HepG2 (cell line): Measurements from ENCODE around the gene PRKCG. TPM values are rescaled to one million over a fixed set of nuclear protein-coding genes. Genes with fewer than 3 reads are reported as not detected.

ENCODE experiments used
- ATAC-seq: fragments of 200-7000 bp; cut with Tn5 transposase; 3 replicates; pipeline ENCODE4 v1.9.1; 2020; ENCODE audit warnings: mild to moderate bottlenecking, moderate library complexity
- BruUV-seq: library from RNA; stranded (reverse); fragments of 400-500 nt; replicated peaks from 2 replicates; lab custom pipeline; 2021; lab: Mats Ljungman, UMichigan
- CTCF ChIA-PET: fragments of 300-600 bp; formaldehyde crosslinking; extraction: SDS; loops from one replicate; lab custom pipeline; 2021; ENCODE audit warnings: low total read pairs, inconsistent platforms, low intra/inter-chr PET ratio; lab: Yijun Ruan, JAX
- POLR2A ChIA-PET: fragments of 350-600 bp; sonication (Branson Sonifier 250); formaldehyde crosslinking; loops from one replicate; lab custom pipeline; 2020; ENCODE audit warnings: antibody characterized with exemption, inconsistent platforms; lab: Yijun Ruan, JAX
- DNase-seq: peaks from one replicate; pipeline ENCODE4 v3.0.0-alpha.2; 2015; ENCODE audit warnings: low spot score
- FAIRE-seq: peaks from 3 replicates; lab custom pipeline; 2011; peaks lifted over from hg19 to GRCh38; lab: Jason Lieb, UNC
- H2AFZ ChIP-seq: one replicate; pipeline ENCODE4 v1.6.1; 2011; ENCODE audit warnings: low read length, inconsistent platforms
- H3K27ac ChIP-seq: fragments of 300-600 bp; 3 replicates; pipeline ENCODE4 v1.8.0; 2011; ENCODE audit warnings: mixed run types, mild to moderate bottlenecking, mixed read lengths, low read length, inconsistent platforms; ENCODE audit not compliant: insufficient read depth; ENCODE audit errors: extremely low read length
- H3K27me3 ChIP-seq, 2 experiments: fragments of 200-600 bp in 1 of 2; 2 replicates in 1 of 2; 3 replicates in 1 of 2; pipeline versions ENCODE4 v1.6.0 to v1.8.0; 2011; ENCODE audit warnings: low read length in 2 of 2, mild to moderate bottlenecking in 2 of 2, moderate library complexity in 2 of 2, inconsistent platforms in 1 of 2; ENCODE audit not compliant: insufficient read depth in 2 of 2, control insufficient read depth in 1 of 2
- H3K36me3 ChIP-seq, 2 experiments: fragments of 200-600 bp in 1 of 2; replicated peaks in 1 of 2; 2 replicates in 1 of 2; 3 replicates in 1 of 2; pipeline versions ENCODE4 v1.5.1 to v1.8.0; 2011; ENCODE audit warnings: low read length in 2 of 2, inconsistent platforms in 1 of 2; ENCODE audit not compliant: insufficient read depth in 2 of 2, control insufficient read depth in 1 of 2
- H3K4me1 ChIP-seq: 2 replicates; pipeline ENCODE4 v1.5.1; 2012; ENCODE audit warnings: low read length, inconsistent platforms; ENCODE audit not compliant: insufficient read depth
- H3K4me2 ChIP-seq: 2 replicates; pipeline ENCODE4 v1.6.0; 2011; ENCODE audit warnings: low read depth, low read length, inconsistent platforms
- H3K4me3 ChIP-seq, 3 experiments: fragments of 200-600 bp in 1 of 3; sonication (generic), shearing (Covaris generic) in 1 of 3; replicated peaks in 1 of 3; 2 replicates each; pipeline ENCODE4 v1.5.1; 2011 to 2016; ENCODE audit warnings: low read length in 3 of 3, inconsistent platforms in 2 of 3, low read depth in 2 of 3, mild to moderate bottlenecking in 2 of 3, control low read depth in 1 of 3, mixed read lengths in 1 of 3; ENCODE audit not compliant: insufficient read depth in 1 of 3
- H3K79me2 ChIP-seq: one replicate; pipeline ENCODE4 v1.6.1; 2011; ENCODE audit warnings: low read length, inconsistent platforms; ENCODE audit not compliant: insufficient read depth
- H3K9ac ChIP-seq: 2 replicates; pipeline ENCODE4 v1.6.0; 2011; ENCODE audit warnings: mild to moderate bottlenecking, low read depth, low read length, inconsistent platforms; ENCODE audit not compliant: insufficient read depth
- H3K9me3 ChIP-seq: 2 replicates; pipeline ENCODE4 v1.5.1; 2012; ENCODE audit warnings: mild to moderate bottlenecking, low read length
- H4K20me1 ChIP-seq: 2 replicates; pipeline ENCODE4 v1.6.0; 2011; ENCODE audit warnings: inconsistent platforms, mild to moderate bottlenecking, low read length, moderate library complexity; ENCODE audit not compliant: insufficient read depth
- ATF7 ChIP-seq, 2 experiments: fragments of 450-650 bp in 1 of 2; sonication (generic) in 1 of 2; formaldehyde crosslinking in 1 of 2; IDR thresholded peaks; 2 replicates each; pipeline versions ENCODE4 v1.4.0 to v1.6.1; 2016 to 2020; ENCODE audit warnings: antibody characterized with exemption in 1 of 2, mild to moderate bottlenecking in 1 of 2, missing genetic modification reagents in 1 of 2
- HNF1B ChIP-seq: sonication (generic); formaldehyde crosslinking; IDR thresholded peaks from 2 replicates; pipeline ENCODE4 v1.5.1; 2020; ENCODE audit warnings: mild to moderate bottlenecking, moderate library complexity, missing genetic modification reagents
- NFATC3 ChIP-seq: sonication (generic); formaldehyde crosslinking; IDR thresholded peaks from 2 replicates; pipeline ENCODE4 v1.5.1; 2020; ENCODE audit warnings: mild to moderate bottlenecking, missing genetic modification reagents
- NR1H2 ChIP-seq: sonication (generic); formaldehyde crosslinking; IDR thresholded peaks from 2 replicates; pipeline ENCODE4 v1.8.1; 2022; ENCODE audit warnings: low read depth, missing genetic modification reagents, borderline replicate concordance
- POLR2A ChIP-seq, 2 experiments: IDR thresholded peaks; 2 replicates each; pipeline ENCODE4 v1.6.1; 2011; ENCODE audit warnings: low read depth in 2 of 2, low read length in 2 of 2, mild to moderate bottlenecking in 1 of 2, moderate library complexity in 1 of 2; ENCODE audit not compliant: insufficient read depth in 1 of 2
- THAP8 ChIP-seq: sonication (generic); formaldehyde crosslinking; IDR thresholded peaks from 2 replicates; pipeline ENCODE4 v1.5.1; 2020; ENCODE audit warnings: missing genetic modification reagents, mild to moderate bottlenecking, borderline replicate concordance
- ZIK1 ChIP-seq: sonication (generic); formaldehyde crosslinking; IDR thresholded peaks from 2 replicates; pipeline ENCODE4 v1.5.0; 2020; ENCODE audit warnings: mild to moderate bottlenecking, low read depth, missing genetic modification reagents, borderline replicate concordance
- ZNF629 ChIP-seq: sonication (generic); formaldehyde crosslinking; conservative IDR thresholded peaks from 2 replicates; pipeline ENCODE4 v1.5.0; 2020; ENCODE audit warnings: missing genetic modification reagents
- WGBS: methylation state at CpG from one replicate; pipeline ENCODE4 v1.1.6; 2017; ENCODE audit warnings: low lambda C conversion rate; 5-methylcytosine and 5-hydroxymethylcytosine counted together
- in situ Hi-C: cut with HindIII; loops from 2 replicates; pipeline ENCODE4 v1.10.0; 2017; ENCODE audit warnings: low pct_unique_long_range_greater_than_20kb; ENCODE audit not compliant: extremely low pct_ligation_motif_present
- intact Hi-C: fragments of 100-400 bp; cut with micrococcal nuclease; formaldehyde crosslinking; loops from one replicate; pipeline ENCODE4 v1.10.0; 2022; ENCODE audit not compliant: unreplicated experiment
- polyA plus RNA-seq, 8 experiments: library from polyadenylated mRNA; depleted of rRNA in 3 of 8; stranded (reverse) in 7 of 8; unstranded in 1 of 8; fragments of >200 nt; fragmentation: Illumina TruSeq in 4 of 8; extraction: Trizol in 4 of 8; gene quantifications; 2 replicates each; pipeline versions ENCODE4 v1.2.1 to v1.2.3, GENCODE V29; 2011 to 2016; ENCODE audit warnings: low read depth in 4 of 8, missing spikeins in 1 of 8, mixed read lengths in 1 of 8; ENCODE audit not compliant: insufficient read depth in 1 of 8
- total RNA-seq, 5 experiments: library from RNA; depleted of rRNA; stranded (reverse); fragments of >200 nt; fragmentation: Illumina TruSeq; extraction: Trizol; gene quantifications; 2 replicates each; pipeline ENCODE4 v1.2.3, GENCODE V29; 2016; ENCODE audit warnings: low read depth in 1 of 5

PRKCG gene
- total and polyA plus RNA-seq, 2 of the 13 experiments (the other 11 are each of a cell fraction or from before 2014, with no cell fraction given), result 0.02 to 0.03 TPM

- TF ChIP-seq HNF1B (CRISPR knock-in tag) (no peak), ATF7 (IDR thresholded peaks at IDR 0.05) (no peak), ATF7 (CRISPR knock-in tag; IDR thresholded peaks at IDR 0.05) (no peak), THAP8 (CRISPR knock-in tag) (no peak), NFATC3 (CRISPR knock-in tag) (no peak), ZIK1 (CRISPR knock-in tag) (no peak), NR1H2 (CRISPR knock-in tag) (no peak)
Observed at GRCh38 chr19:53944416-53944815, 62.4 kb downstream of the PRKCG start (continued).

GRCh38 chr19:53944933-53945332 is 62.9 kb downstream of the PRKCG start:
- CTCF ChIA-PET, result no interaction called here
- intact Hi-C loops, result no loop called here
- no peak for DNase-seq
- H3K27ac ChIP-seq, result no peak overlapping the region
- 0 out of 2 replicates have a peak, but pooled peaks cover 2% of the 10 kb centered on the region for H4K20me1 ChIP-seq
- WGBS, result 5% methylated on average over 2 of the region's 4 CpGs
- no peaks in the 10 kb centered on the region for H3K36me3 ChIP-seq
- peaks cover 0 to 34% of the 10 kb centered on the region in 2 experiments; a peak in 2 of 5 replicates for H3K27me3 ChIP-seq
- POLR2A ChIA-PET, result no interaction called here
- H3K9ac ChIP-seq, result no peak overlapping the region
- in situ Hi-C loops, result no loop called here
- BruUV-seq, result no TSS peak
- no peak overlapping the region for H2AFZ ChIP-seq
- no peak overlapping the region for H3K4me3 ChIP-seq
- H3K4me2 ChIP-seq, result no peak overlapping the region
- TF ChIP-seq ZNF629, result 0 out of 2 replicates have a peak, but pooled peaks have one; percentile 10
- no peak for TF ChIP-seq POLR2A (IDR thresholded peaks at IDR 0.05; ENCODE audit: insufficient read depth in 1 of 2, low read depth in 2 of 2, low read length in 2 of 2)
- no peak for FAIRE-seq
- ATAC-seq, result no peak
- H3K4me1 ChIP-seq, result no peaks in the 10 kb centered on the region
- no peaks in the 10 kb centered on the region for H3K9me3 ChIP-seq
- H3K79me2 ChIP-seq, result no peaks in the 10 kb centered on the region
